ENCODE results near the gene SYS1.

SYS1 gene

GRCh38 chr20:45354423-45355208 is 8.3 kb upstream of the SYS1 start:
- no peak overlapping the region for H3K27ac ChIP-seq (ENCODE audit: low read length)
- no peaks in the 10 kb centered on the region for H3K27me3 ChIP-seq (replicated peaks; ENCODE audit: insufficient read depth, low read length)
- H3K9ac ChIP-seq (ENCODE audit: low read length) = no peak overlapping the region
- H4K20me1 ChIP-seq (ENCODE audit: insufficient read depth, low read length) = no peaks in the 10 kb centered on the region
- no peaks in the 10 kb centered on the region for H3K36me3 ChIP-seq (replicated peaks; ENCODE audit: insufficient read depth, low read length)
- H3K9me3 ChIP-seq (replicated peaks; ENCODE audit: insufficient read depth, low read length) = no peaks in the 10 kb centered on the region
- DNase-seq = no peak
- H3K4me1 ChIP-seq (ENCODE audit: low read length) = peaks cover 22% of the 10 kb centered on the region
- peak overlapping the region; percentile 46 for H2AFZ ChIP-seq (ENCODE audit: low read length)
- H3K4me3 ChIP-seq (ENCODE audit: low read length) = no peak overlapping the region
- H3K9me2 ChIP-seq (replicated peaks; ENCODE audit: insufficient read depth, low read length) = no peaks in the 10 kb centered on the region
- TF ChIP-seq EZH2 (optimal IDR thresholded peaks at IDR 0.05; ENCODE audit: low read depth, low read length) = no peak
- TF ChIP-seq CTCF (IDR thresholded peaks at IDR 0.05; ENCODE audit: low read length) = no peak
- TF ChIP-seq EZH2phosphoT487 (IDR thresholded peaks at IDR 0.05; ENCODE audit: low read length) = no peak
- H3F3A ChIP-seq (ENCODE audit: insufficient read depth, low read length) = peaks cover 3% of the 10 kb centered on the region; the same call in 1 of the 2 replicates
- no peaks in the 10 kb centered on the region for H3K79me2 ChIP-seq (ENCODE audit: low read length)
- H3K4me2 ChIP-seq (ENCODE audit: low read depth, low read length) = peak overlapping the region; percentile 44; the same call in 1 of the 2 replicates

- Histone ChIP-seq H3K9me3 (replicated peaks; ENCODE audit: insufficient read depth, low read length) (no peaks in the 10 kb centered on the region), H3K27me3 (replicated peaks; ENCODE audit: insufficient read depth, low read length) (no peaks in the 10 kb centered on the region), H3K79me2 (ENCODE audit: low read length) (no peaks in the 10 kb centered on the region), H3K4me1 (ENCODE audit: low read length) (peaks cover 22% of the 10 kb centered on the region), H2AFZ (ENCODE audit: low read length) (peak overlapping the region; percentile 46), H3K9me2 (replicated peaks; ENCODE audit: insufficient read depth, low read length) (no peaks in the 10 kb centered on the region), H3K27ac (ENCODE audit: low read length) (peak overlapping the region; percentile 24; the same call in 1 of the 2 replicates), H3F3A (ENCODE audit: insufficient read depth, low read length) (peaks cover 3% of the 10 kb centered on the region; the same call in 1 of the 2 replicates), H3K4me3 (ENCODE audit: low read length) (no peak overlapping the region), H4K20me1 (ENCODE audit: insufficient read depth, low read length) (no peaks in the 10 kb centered on the region), H3K36me3 (replicated peaks; ENCODE audit: insufficient read depth, low read length) (no peaks in the 10 kb centered on the region), H3K9ac (ENCODE audit: low read length) (no peak overlapping the region), H3K4me2 (ENCODE audit: low read depth, low read length) (peak overlapping the region; percentile 44; the same call in 1 of the 2 replicates)
- DNase-seq = peak; percentile 25
- TF ChIP-seq CTCF (IDR thresholded peaks at IDR 0.05; ENCODE audit: low read length) (no peak), EZH2phosphoT487 (IDR thresholded peaks at IDR 0.05; ENCODE audit: low read length) (no peak), EZH2 (optimal IDR thresholded peaks at IDR 0.05; ENCODE audit: low read depth, low read length) (no peak)
Observed at GRCh38 chr20:45355209-45356084, 7.5 kb upstream of the SYS1 start.

- no peak overlapping the region for H3K9ac ChIP-seq (ENCODE audit: low read length)
Observed at GRCh38 chr20:45358282-45359068, 4.5 kb upstream of the SYS1 start.

More at GRCh38 chr20:45358282-45359068, 4.5 kb upstream of the SYS1 start:
- Histone ChIP-seq H3F3A (ENCODE audit: insufficient read depth, low read length) (peaks cover 4% of the 10 kb centered on the region), H4K20me1 (ENCODE audit: insufficient read depth, low read length) (no peaks in the 10 kb centered on the region), H3K27ac (ENCODE audit: low read length) (no peak overlapping the region), H3K79me2 (ENCODE audit: low read length) (peaks cover 4% of the 10 kb centered on the region), H3K36me3 (replicated peaks; ENCODE audit: insufficient read depth, low read length) (no peaks in the 10 kb centered on the region), H3K4me3 (ENCODE audit: low read length) (no peak overlapping the region), H3K27me3 (replicated peaks; ENCODE audit: insufficient read depth, low read length) (no peaks in the 10 kb centered on the region), H3K4me2 (ENCODE audit: low read depth, low read length) (no peak overlapping the region), H2AFZ (ENCODE audit: low read length) (no peak overlapping the region), H3K9me2 (replicated peaks; ENCODE audit: insufficient read depth, low read length) (no peaks in the 10 kb centered on the region), H3K9me3 (replicated peaks; ENCODE audit: insufficient read depth, low read length) (no peaks in the 10 kb centered on the region), H3K4me1 (ENCODE audit: low read length) (peaks cover 22% of the 10 kb centered on the region)
- DNase-seq = no peak
- no peak for TF ChIP-seq CTCF (IDR thresholded peaks at IDR 0.05; ENCODE audit: low read length)
- TF ChIP-seq EZH2 (optimal IDR thresholded peaks at IDR 0.05; ENCODE audit: low read depth, low read length) = no peak
- TF ChIP-seq EZH2phosphoT487 (IDR thresholded peaks at IDR 0.05; ENCODE audit: low read length) = no peak

All from MM.1S (cell line).